B cell (primary cell): ENCODE measurements around the gene SLC24A4. TPM values are rescaled to one million over a fixed set of nuclear protein-coding genes. Genes with fewer than 3 reads are reported as not detected.

ENCODE experiments used
- ATAC-seq: fragments of 200-7000 bp; cut with Tn5 transposase; one replicate; pipeline ENCODE4 v1.10.0; 2021; ENCODE audit warnings: low read depth, mild to moderate bottlenecking, moderate number of reproducible peaks, moderate library complexity
- CTCF ChIA-PET: fragments of 350-600 bp; sonication (Branson Sonifier 250); formaldehyde crosslinking; loops from one replicate; lab custom pipeline; 2021; ENCODE audit warnings: antibody characterized with exemption, inconsistent platforms; lab: Charles Lee
- POLR2A ChIA-PET: fragments of 350-600 bp; sonication (Branson Sonifier 250); formaldehyde crosslinking; loops from one replicate; lab custom pipeline; 2021; ENCODE audit warnings: antibody characterized with exemption; lab: Charles Lee
- DNase-seq: peaks from one replicate; pipeline ENCODE4 v3.0.0; 2013
- H2AFZ ChIP-seq: 2 replicates; pipeline ENCODE4 v1.6.1; 2012; ENCODE audit warnings: mild to moderate bottlenecking, low read depth, low read length; ENCODE audit not compliant: insufficient read depth, poor library complexity, severe bottlenecking
- H3K27ac ChIP-seq, 2 donors: 1 replicate in 1 of 2; 2 replicates in 1 of 2; pipeline ENCODE4 v1.5.1; 2012 to 2013; ENCODE audit warnings: low read length in 2 of 2, mild to moderate bottlenecking in 2 of 2, moderate library complexity in 1 of 2
- H3K27me3 ChIP-seq, 4 experiments: fragments of 200-600 bp in 1 of 4; sonication (generic) in 1 of 4; replicated peaks in 1 of 4; 1 replicate in 2 of 4; 2 replicates in 2 of 4; pipeline versions ENCODE4 v1.6.1 to v1.7.0; 2013 to 2016; ENCODE audit warnings: low read length in 3 of 4, mild to moderate bottlenecking in 2 of 4, mixed read lengths in 1 of 4, moderate library complexity in 1 of 4; ENCODE audit not compliant: insufficient read depth in 4 of 4, control insufficient read depth in 3 of 4; ENCODE audit errors: control extremely low read depth in 1 of 4
- H3K36me3 ChIP-seq, 2 experiments: replicated peaks in 1 of 2; 1 replicate in 1 of 2; 2 replicates in 1 of 2; pipeline versions ENCODE4 v1.6.1 to v1.7.1; 2013; ENCODE audit warnings: low read length in 1 of 2; ENCODE audit not compliant: insufficient read depth in 2 of 2, control insufficient read depth in 1 of 2; ENCODE audit errors: control extremely low read depth in 1 of 2, extremely low read depth in 1 of 2
- H3K4me1 ChIP-seq, 2 donors: fragments of 200-600 bp in 1 of 2; sonication (generic) in 1 of 2; 1 replicate in 1 of 2; 2 replicates in 1 of 2; pipeline versions ENCODE4 v1.5.1 to v1.6.1; 2013 to 2017; ENCODE audit warnings: low read length in 2 of 2; ENCODE audit not compliant: control insufficient read depth in 2 of 2, insufficient read depth in 2 of 2
- H3K4me2 ChIP-seq: replicated peaks from 2 replicates; pipeline ENCODE3; 2012; ENCODE audit warnings: mild to moderate bottlenecking, low read depth, low read length; ENCODE audit not compliant: poor library complexity, severe bottlenecking
- H3K4me3 ChIP-seq, 5 experiments: fragments of 200-600 bp in 1 of 5; sonication (generic) in 1 of 5; 1 replicate in 3 of 5; 2 replicates in 2 of 5; pipeline versions ENCODE4 v1.5.1 to v1.7.0; 2011 to 2016; ENCODE audit warnings: low read length in 4 of 5, mild to moderate bottlenecking in 4 of 5, low read depth in 2 of 5, control low read depth in 1 of 5, moderate library complexity in 1 of 5; ENCODE audit not compliant: insufficient read depth in 1 of 5; ENCODE audit errors: control extremely low read depth in 1 of 5, extremely low read depth in 1 of 5
- H3K79me2 ChIP-seq: fragments of 200-600 bp; sonication (generic); one replicate; pipeline ENCODE4 v1.6.0; 2016; ENCODE audit warnings: low read length; ENCODE audit not compliant: control insufficient read depth, insufficient read depth
- H3K9ac ChIP-seq: fragments of 200-600 bp; sonication (generic); 2 replicates; pipeline ENCODE4 v1.6.1; 2017; ENCODE audit warnings: mild to moderate bottlenecking, low read length, moderate library complexity
- H3K9me3 ChIP-seq, 3 donors: one replicate each; pipeline versions ENCODE4 v1.6.1 to v1.7.1; 2013; ENCODE audit warnings: low read length in 2 of 3; ENCODE audit not compliant: control insufficient read depth in 2 of 3, insufficient read depth in 1 of 3; ENCODE audit errors: control extremely low read depth in 1 of 3
- H4K20me1 ChIP-seq: 2 replicates; pipeline ENCODE4 v1.6.0; 2012; ENCODE audit warnings: mild to moderate bottlenecking, low read length; ENCODE audit not compliant: insufficient read depth, control insufficient read depth, poor library complexity, severe bottlenecking
- H3K27ac Mint-ChIP-seq: one replicate; pipeline ENCODE4 v1.8.0; 2021; ENCODE audit warnings: mixed read lengths
- H3K27me3 Mint-ChIP-seq: one replicate; pipeline ENCODE4 v1.8.0; 2021; ENCODE audit warnings: mixed read lengths
- H3K4me1 Mint-ChIP-seq: one replicate; pipeline ENCODE4 v1.8.0; 2021; ENCODE audit warnings: mixed read lengths
- H3K4me3 Mint-ChIP-seq: one replicate; pipeline ENCODE4 v1.8.0; 2021; ENCODE audit warnings: mixed read lengths
- H3K9me3 Mint-ChIP-seq: one replicate; pipeline ENCODE4 v1.8.0; 2022; ENCODE audit warnings: mixed read lengths; ENCODE audit not compliant: insufficient read depth
- EZH2 ChIP-seq: IDR thresholded peaks from 2 replicates; pipeline ENCODE4 v1.6.1; 2012; ENCODE audit warnings: borderline replicate concordance, low read depth, mild to moderate bottlenecking, moderate library complexity, low read length; ENCODE audit not compliant: insufficient read depth, poor library complexity, severe bottlenecking
- WGBS: methylation state at CpG from one replicate; pipeline ENCODE4 v1.1.5; 2013; ENCODE audit warnings: missing lambda C conversion rate; ENCODE audit not compliant: insufficient coverage; 5-methylcytosine and 5-hydroxymethylcytosine counted together
- intact Hi-C: fragments of 100-400 bp; cut with micrococcal nuclease; formaldehyde crosslinking; loops from one replicate; pipeline ENCODE4 v1.10.0; 2022
- polyA plus RNA-seq: library from polyadenylated mRNA; depleted of rRNA; stranded (reverse); fragments of >200 nt; gene quantifications from 2 replicates; pipeline ENCODE4 v1.2.3, GENCODE V29; 2012
- total RNA-seq, 2 donors: library from RNA; stranded (reverse); fragments of 120-200 nt in 1 of 2; gene quantifications; 1 replicate in 1 of 2; 2 replicates in 1 of 2; pipeline versions ENCODE4 v1.2.3 to v1.2.4, GENCODE V29; 2013 to 2022
- TF ChIP-seq, protein P1 (sequence below): fragments of 200-600 bp; IDR thresholded peaks from one replicate; pipeline ENCODE4 v1.8.0; 2022; ENCODE audit warnings: antibody characterized with exemption, mild to moderate bottlenecking

The SLC24A4 gene
- total and polyA plus RNA-seq, 2 donors (not counting 1 experiment from before 2014, with no cell fraction given): 0.19 TPM; not detected in 1

DNA sequence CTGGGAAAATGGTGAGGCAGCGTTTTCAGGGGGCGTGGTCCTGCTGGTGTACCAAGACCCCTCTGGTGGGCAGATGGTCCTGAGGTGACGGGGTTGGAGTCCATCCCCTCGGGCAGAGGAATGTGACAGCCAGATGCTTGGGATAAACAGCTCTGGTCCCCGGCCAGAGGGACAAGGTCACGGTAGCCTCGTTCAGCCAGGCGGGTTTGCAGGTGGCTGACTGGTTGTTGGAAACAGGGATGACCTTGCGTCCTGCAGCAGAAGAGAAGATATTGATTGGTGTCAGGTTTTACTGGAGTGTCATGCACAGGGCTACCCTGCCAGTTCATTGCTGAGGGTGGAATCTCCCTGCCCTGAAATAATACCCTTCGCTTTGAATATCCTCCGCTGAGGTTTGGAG, 43.3 kb downstream of the SLC24A4 start:
- no peaks in the 10 kb centered on the region for H3K36me3 ChIP-seq
- H3K4me2 ChIP-seq: no peak overlapping the region
- no peaks in the 10 kb centered on the region for H3K4me1 ChIP-seq
- POLR2A ChIA-PET: no interaction called here
- ATAC-seq (no peak), DNase-seq (no peak)
- no peak overlapping the region for H3K4me3 Mint-ChIP-seq
- no peak overlapping the region for H3K4me3 ChIP-seq
- H3K27ac ChIP-seq: no peak overlapping the region
- H3K27ac Mint-ChIP-seq: no peak overlapping the region
- H3K27me3 Mint-ChIP-seq: peaks cover 36% of the 10 kb centered on the region
- TF ChIP-seq EZH2: no peak
- TF ChIP-seq, protein P1, sequence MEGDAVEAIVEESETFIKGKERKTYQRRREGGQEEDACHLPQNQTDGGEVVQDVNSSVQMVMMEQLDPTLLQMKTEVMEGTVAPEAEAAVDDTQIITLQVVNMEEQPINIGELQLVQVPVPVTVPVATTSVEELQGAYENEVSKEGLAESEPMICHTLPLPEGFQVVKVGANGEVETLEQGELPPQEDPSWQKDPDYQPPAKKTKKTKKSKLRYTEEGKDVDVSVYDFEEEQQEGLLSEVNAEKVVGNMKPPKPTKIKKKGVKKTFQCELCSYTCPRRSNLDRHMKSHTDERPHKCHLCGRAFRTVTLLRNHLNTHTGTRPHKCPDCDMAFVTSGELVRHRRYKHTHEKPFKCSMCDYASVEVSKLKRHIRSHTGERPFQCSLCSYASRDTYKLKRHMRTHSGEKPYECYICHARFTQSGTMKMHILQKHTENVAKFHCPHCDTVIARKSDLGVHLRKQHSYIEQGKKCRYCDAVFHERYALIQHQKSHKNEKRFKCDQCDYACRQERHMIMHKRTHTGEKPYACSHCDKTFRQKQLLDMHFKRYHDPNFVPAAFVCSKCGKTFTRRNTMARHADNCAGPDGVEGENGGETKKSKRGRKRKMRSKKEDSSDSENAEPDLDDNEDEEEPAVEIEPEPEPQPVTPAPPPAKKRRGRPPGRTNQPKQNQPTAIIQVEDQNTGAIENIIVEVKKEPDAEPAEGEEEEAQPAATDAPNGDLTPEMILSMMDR: no peak
- H3K9me3 Mint-ChIP-seq: no peaks in the 10 kb centered on the region
- WGBS: 86% methylated on average over 10 of the region's 11 CpGs
- no peaks in the 10 kb centered on the region for H3K9me3 ChIP-seq
- no peaks in the 10 kb centered on the region for H4K20me1 ChIP-seq
- H2AFZ ChIP-seq: no peak overlapping the region
- H3K79me2 ChIP-seq: no peaks in the 10 kb centered on the region
- H3K9ac ChIP-seq: no peak overlapping the region
- H3K27me3 ChIP-seq: peaks cover 0 to 8% (median 0%) of the 10 kb centered on the region in 4 experiments
- no peaks in the 10 kb centered on the region for H3K4me1 Mint-ChIP-seq
- CTCF ChIA-PET: no interaction called here
- intact Hi-C loops: no loop called here

DNA sequence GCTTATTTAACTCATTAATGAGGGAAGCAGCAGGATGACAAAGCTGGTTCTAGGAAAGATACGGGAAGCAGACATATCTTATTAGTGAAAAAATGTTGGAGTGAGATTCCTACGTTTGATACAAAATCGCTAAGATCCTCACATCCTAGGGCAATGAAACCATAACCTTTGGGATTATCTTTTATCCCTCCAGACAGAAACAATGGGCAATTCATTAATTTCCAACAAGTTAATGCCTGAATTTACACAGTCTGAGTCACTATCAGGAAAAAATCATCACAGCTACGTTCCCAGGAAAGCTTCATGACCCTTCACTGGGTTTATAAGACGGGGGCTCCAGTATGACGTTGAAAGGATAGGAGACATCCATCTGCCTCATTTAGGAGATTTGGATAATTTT, 45.0 kb downstream of the SLC24A4 start:
- POLR2A ChIA-PET: no interaction called here
- Histone ChIP-seq H3K27ac (no peak overlapping the region), H3K4me1 (no peaks in the 10 kb centered on the region), H3K27me3 (peaks cover 0 to 6% (median 0%) of the 10 kb centered on the region in 4 experiments), H3K36me3 (no peaks in the 10 kb centered on the region), H4K20me1 (no peaks in the 10 kb centered on the region), H3K9ac (no peak overlapping the region), H3K4me2 (no peak overlapping the region), H3K79me2 (no peaks in the 10 kb centered on the region), H3K9me3 (peaks cover 0 to 8% (median 0%) of the 10 kb centered on the region in 3 donors), H3K4me3 (no peak overlapping the region), H2AFZ (no peak overlapping the region)
- H3K4me3 Mint-ChIP-seq: no peak overlapping the region
- no peaks in the 10 kb centered on the region for H3K4me1 Mint-ChIP-seq
- peaks cover 2% of the 10 kb centered on the region for H3K9me3 Mint-ChIP-seq
- WGBS: 90% methylated on average over 3 of the region's 6 CpGs
- DNase-seq: no peak
- no peak for ATAC-seq
- CTCF ChIA-PET: no interaction called here
- intact Hi-C loops: no loop called here
- TF ChIP-seq EZH2: no peak
- TF ChIP-seq, protein P1: no peak
- no peak overlapping the region for H3K27ac Mint-ChIP-seq
- peaks cover 25% of the 10 kb centered on the region for H3K27me3 Mint-ChIP-seq
